Measurements from ENCODE around the gene TLR9. TPM values are rescaled to one million over a fixed set of nuclear protein-coding genes. Genes with fewer than 3 reads are reported as not detected.

The TLR9 gene
- total RNA-seq, 1 experiment from 2014 or later, result not detected

DNA sequence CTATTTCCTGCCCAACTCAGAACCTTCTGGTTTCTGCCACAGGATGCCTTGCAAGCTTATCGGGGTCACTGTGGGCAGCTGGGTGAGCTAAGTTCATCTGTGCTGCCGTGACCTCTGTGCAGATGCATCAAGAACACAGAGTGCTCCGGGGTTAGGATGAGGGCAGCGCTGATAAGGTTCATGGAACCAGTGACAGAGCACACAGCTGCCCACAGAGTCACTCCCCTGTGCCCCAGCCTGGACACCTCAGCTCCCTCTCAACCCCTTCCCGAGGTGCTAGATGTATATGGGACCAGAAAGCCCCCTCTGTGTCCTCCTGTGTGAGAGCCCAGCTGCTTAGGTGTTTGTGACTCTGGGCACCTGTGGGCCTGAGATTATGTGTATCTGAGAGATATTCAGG, 43.2 kb downstream of the TLR9 start:
- intact Hi-C loops (cut with micrococcal nuclease; ENCODE audit: unreplicated experiment), result no loop called here

DNA sequence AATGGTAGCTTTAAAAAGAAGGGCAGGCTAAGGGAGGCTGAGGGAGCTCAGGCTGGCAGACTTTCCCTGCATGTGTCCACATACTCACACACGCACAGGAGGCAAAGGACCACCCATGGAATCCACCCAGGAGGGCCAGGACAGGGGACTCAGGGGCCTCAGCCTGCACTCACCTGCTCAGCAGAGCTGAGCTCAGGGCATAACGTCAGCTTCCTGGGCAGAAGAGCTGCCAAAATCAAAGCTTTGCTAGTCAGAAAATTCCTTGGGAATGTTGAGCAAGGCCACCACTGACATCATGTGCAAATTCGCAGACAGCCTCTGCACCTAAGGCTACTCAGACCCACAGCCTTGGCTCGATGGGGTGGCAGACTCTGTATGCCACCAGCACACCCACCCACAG, 43.9 kb downstream of the TLR9 start:
- in situ Hi-C loops (cut with HindIII; ENCODE audit: low pct_unique_long_range_greater_than_20kb, low sequenced_read_pairs) (no loop called here), intact Hi-C loops (cut with micrococcal nuclease; ENCODE audit: unreplicated experiment) (no loop called here)
- H3K36me3 ChIP-seq (ENCODE audit: control insufficient read depth, insufficient read depth, low read length), result no peaks in the 10 kb centered on the region
- BruUV-seq (replicated peaks), result no TSS peak
- ATAC-seq (no peak), DNase-seq (ENCODE audit: low read depth, low spot score) (no peak)
- H3K27me3 ChIP-seq (ENCODE audit: control insufficient read depth, insufficient read depth, low read length), result no peaks in the 10 kb centered on the region
- no peak overlapping the region for H3K4me3 ChIP-seq (ENCODE audit: low read depth in 2 of 2, low read length in 2 of 2)
- H3K27ac ChIP-seq (ENCODE audit: low read length), result no peak overlapping the region
- no peaks in the 10 kb centered on the region for H3K9me3 ChIP-seq (ENCODE audit: control insufficient read depth, insufficient read depth, low read depth, low read length)
- POLR2A ChIA-PET, result no interaction called here
- CTCF ChIA-PET, result no interaction called here
- TF ChIP-seq SIN3A (IDR thresholded peaks at IDR 0.05; ENCODE audit: borderline replicate concordance, insufficient read depth, low read depth, low read length), result no peak
- TF ChIP-seq POLR2AphosphoS5 (IDR thresholded peaks at IDR 0.05; ENCODE audit: low read depth, low read length), result no peak
- TF ChIP-seq, protein P1, sequence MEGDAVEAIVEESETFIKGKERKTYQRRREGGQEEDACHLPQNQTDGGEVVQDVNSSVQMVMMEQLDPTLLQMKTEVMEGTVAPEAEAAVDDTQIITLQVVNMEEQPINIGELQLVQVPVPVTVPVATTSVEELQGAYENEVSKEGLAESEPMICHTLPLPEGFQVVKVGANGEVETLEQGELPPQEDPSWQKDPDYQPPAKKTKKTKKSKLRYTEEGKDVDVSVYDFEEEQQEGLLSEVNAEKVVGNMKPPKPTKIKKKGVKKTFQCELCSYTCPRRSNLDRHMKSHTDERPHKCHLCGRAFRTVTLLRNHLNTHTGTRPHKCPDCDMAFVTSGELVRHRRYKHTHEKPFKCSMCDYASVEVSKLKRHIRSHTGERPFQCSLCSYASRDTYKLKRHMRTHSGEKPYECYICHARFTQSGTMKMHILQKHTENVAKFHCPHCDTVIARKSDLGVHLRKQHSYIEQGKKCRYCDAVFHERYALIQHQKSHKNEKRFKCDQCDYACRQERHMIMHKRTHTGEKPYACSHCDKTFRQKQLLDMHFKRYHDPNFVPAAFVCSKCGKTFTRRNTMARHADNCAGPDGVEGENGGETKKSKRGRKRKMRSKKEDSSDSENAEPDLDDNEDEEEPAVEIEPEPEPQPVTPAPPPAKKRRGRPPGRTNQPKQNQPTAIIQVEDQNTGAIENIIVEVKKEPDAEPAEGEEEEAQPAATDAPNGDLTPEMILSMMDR (IDR thresholded peaks at IDR 0.05), result no peak
- TF ChIP-seq REST (IDR thresholded peaks at IDR 0.05; ENCODE audit: insufficient read depth in 1 of 2, low read depth in 2 of 2, low read length in 1 of 2), result no peak
- no peak for TF ChIP-seq TCF7L2 (IDR thresholded peaks at IDR 0.05; ENCODE audit: low read depth, low read length)
- no peaks in the 10 kb centered on the region for H3K4me1 ChIP-seq (ENCODE audit: control insufficient read depth, insufficient read depth, low read length)

More for the DNA sequence above, 43.2 kb downstream of the TLR9 start:
- ChIA-PET CTCF (no interaction called here), POLR2A (no interaction called here)
- Histone ChIP-seq H3K4me3 (ENCODE audit: low read depth in 2 of 2, low read length in 2 of 2) (no peak overlapping the region), H3K36me3 (ENCODE audit: control insufficient read depth, insufficient read depth, low read length) (no peaks in the 10 kb centered on the region), H3K4me1 (ENCODE audit: control insufficient read depth, insufficient read depth, low read length) (no peaks in the 10 kb centered on the region), H3K27ac (ENCODE audit: low read length) (no peak overlapping the region), H3K27me3 (ENCODE audit: control insufficient read depth, insufficient read depth, low read length) (no peaks in the 10 kb centered on the region), H3K9me3 (ENCODE audit: control insufficient read depth, insufficient read depth, low read depth, low read length) (no peaks in the 10 kb centered on the region)
- in situ Hi-C loops (cut with HindIII; ENCODE audit: low pct_unique_long_range_greater_than_20kb, low sequenced_read_pairs), result no loop called here
- ATAC-seq, result no peak
- TF ChIP-seq SIN3A (IDR thresholded peaks at IDR 0.05; ENCODE audit: borderline replicate concordance, insufficient read depth, low read depth, low read length), result no peak
- no peak for TF ChIP-seq TCF7L2 (IDR thresholded peaks at IDR 0.05; ENCODE audit: low read depth, low read length)
- TF ChIP-seq, protein P1 (IDR thresholded peaks at IDR 0.05), result no peak
- no peak for TF ChIP-seq REST (IDR thresholded peaks at IDR 0.05; ENCODE audit: insufficient read depth in 1 of 2, low read depth in 2 of 2, low read length in 1 of 2)
- TF ChIP-seq POLR2AphosphoS5 (IDR thresholded peaks at IDR 0.05; ENCODE audit: low read depth, low read length), result no peak
- no peak for DNase-seq (ENCODE audit: low read depth, low spot score)
- no TSS peak for BruUV-seq (replicated peaks)
